Measurements from ENCODE around the gene C17orf50. TPM values are rescaled to one million over a fixed set of nuclear protein-coding genes. Genes with fewer than 3 reads are reported as not detected.
A peak's percentile ranks its signal among the peaks of the same experiment; 100 is the strongest.

C17orf50 gene
- polyA plus RNA-seq, 1 donor (not counting 4 experiments of a cell fraction or from before 2014, with no cell fraction given) = not detected

DNA sequence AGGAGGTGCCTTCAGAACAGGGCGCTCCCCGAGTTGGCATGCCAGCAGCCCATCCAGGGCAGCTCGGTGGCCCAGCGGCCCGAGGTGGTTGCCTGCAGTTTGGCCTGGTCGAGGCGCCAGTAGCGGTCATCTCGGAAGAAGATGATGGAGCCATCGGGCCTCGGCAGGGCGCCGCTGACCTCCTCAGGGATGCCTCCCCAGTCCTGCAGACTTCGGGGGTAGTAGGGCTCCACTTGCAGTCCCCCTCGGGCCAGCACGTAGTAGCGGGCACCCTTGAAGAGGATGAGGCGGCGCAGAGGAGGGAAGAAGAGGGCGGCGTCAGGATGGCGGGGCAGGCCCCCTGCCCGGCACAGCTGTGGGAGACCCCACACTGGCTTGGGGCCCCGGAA is 5.8 kb downstream of the C17orf50 start:
- H3K9me1 ChIP-seq (ENCODE audit: control insufficient read depth, extremely low read depth, insufficient read depth, low read length) = no peaks in the 10 kb centered on the region
- no peaks in the 10 kb centered on the region for H3K79me2 ChIP-seq (ENCODE audit: control insufficient read depth, insufficient read depth, low read length)
- H3K9ac ChIP-seq (ENCODE audit: control insufficient read depth, extremely low read depth, insufficient read depth, low read length) = no peak overlapping the region
- H3K4me3 ChIP-seq (ENCODE audit: control insufficient read depth in 2 of 3, extremely low read depth in 1 of 3, insufficient read depth in 2 of 3, low read depth in 1 of 3, low read length in 3 of 3) = no peak overlapping the region
- H3K9me3 ChIP-seq (ENCODE audit: control insufficient read depth, low read depth, low read length) = no peaks in the 10 kb centered on the region
- H3K4me2 ChIP-seq (ENCODE audit: control insufficient read depth, extremely low read depth, insufficient read depth, low read depth, low read length) = no peak overlapping the region
- no peak overlapping the region for H2AFZ ChIP-seq (ENCODE audit: control insufficient read depth, low read length)
- dilution Hi-C loops (cut with MboI; ENCODE audit: extremely low pct_ligation_motif_present, low sequenced_read_pairs) = no loop called here
- no peaks in the 10 kb centered on the region for H4K20me1 ChIP-seq (ENCODE audit: control insufficient read depth, extremely low read depth, insufficient read depth, low read length)
- DNase-seq (ENCODE audit: low read depth, low spot score) (no peak), FAIRE-seq (no peak)
- no peaks in the 10 kb centered on the region for H3K36me3 ChIP-seq (ENCODE audit: control insufficient read depth in 2 of 2, extremely low read depth in 1 of 2, insufficient read depth in 2 of 2, low read length in 2 of 2)
- H3K27ac ChIP-seq (ENCODE audit: control insufficient read depth, insufficient read depth, low read length) = no peak overlapping the region
- H3K4me1 ChIP-seq (ENCODE audit: control insufficient read depth, extremely low read depth, insufficient read depth, low read length) = peaks cover 6% of the 10 kb centered on the region
- no peak for TF ChIP-seq EZH2 (IDR thresholded peaks at IDR 0.05; ENCODE audit: low read length)
- TF ChIP-seq, protein P1, sequence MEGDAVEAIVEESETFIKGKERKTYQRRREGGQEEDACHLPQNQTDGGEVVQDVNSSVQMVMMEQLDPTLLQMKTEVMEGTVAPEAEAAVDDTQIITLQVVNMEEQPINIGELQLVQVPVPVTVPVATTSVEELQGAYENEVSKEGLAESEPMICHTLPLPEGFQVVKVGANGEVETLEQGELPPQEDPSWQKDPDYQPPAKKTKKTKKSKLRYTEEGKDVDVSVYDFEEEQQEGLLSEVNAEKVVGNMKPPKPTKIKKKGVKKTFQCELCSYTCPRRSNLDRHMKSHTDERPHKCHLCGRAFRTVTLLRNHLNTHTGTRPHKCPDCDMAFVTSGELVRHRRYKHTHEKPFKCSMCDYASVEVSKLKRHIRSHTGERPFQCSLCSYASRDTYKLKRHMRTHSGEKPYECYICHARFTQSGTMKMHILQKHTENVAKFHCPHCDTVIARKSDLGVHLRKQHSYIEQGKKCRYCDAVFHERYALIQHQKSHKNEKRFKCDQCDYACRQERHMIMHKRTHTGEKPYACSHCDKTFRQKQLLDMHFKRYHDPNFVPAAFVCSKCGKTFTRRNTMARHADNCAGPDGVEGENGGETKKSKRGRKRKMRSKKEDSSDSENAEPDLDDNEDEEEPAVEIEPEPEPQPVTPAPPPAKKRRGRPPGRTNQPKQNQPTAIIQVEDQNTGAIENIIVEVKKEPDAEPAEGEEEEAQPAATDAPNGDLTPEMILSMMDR (optimal IDR thresholded peaks at IDR 0.05 in 1 of 3, IDR thresholded peaks at IDR 0.05 in 1 of 3, conservative IDR thresholded peaks at IDR 0.05 in 1 of 3; ENCODE audit: extremely low read depth in 1 of 3, insufficient read depth in 2 of 3, low read length in 3 of 3) = no peak
- H3K27me3 ChIP-seq (ENCODE audit: control insufficient read depth, extremely low read depth, insufficient read depth, low read length) = no peaks in the 10 kb centered on the region

DNA sequence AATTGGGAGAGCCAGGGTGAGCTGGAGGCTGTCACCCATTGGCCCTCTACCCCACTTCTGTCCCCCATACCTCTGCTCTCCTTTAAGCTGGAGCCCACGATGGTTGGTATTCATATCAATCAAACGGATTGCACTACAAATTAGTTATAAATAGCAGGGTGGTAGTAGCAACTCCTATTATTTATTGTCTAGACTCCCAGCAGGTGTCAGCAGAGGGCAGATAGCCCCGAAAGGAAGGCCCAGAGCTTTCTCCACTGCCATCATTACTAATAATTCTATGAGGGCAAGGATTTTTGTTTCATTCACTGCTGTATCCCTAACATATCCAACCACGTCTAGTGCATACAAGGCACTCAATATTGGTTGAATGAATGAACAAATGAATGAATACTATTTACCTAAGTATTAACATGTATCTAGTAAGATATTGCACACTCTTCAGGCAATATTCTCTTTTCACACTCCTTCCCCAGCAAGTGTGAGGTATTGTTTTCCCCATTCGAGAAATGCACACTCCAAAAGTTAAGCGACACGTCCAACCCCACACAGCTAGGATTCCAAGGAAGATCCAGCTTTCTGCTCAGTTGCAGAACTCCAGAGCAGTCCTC is 6.3 kb downstream of the C17orf50 start:
- H3K27me3 ChIP-seq (ENCODE audit: control insufficient read depth, extremely low read depth, insufficient read depth, low read length) = no peaks in the 10 kb centered on the region
- H3K79me2 ChIP-seq (ENCODE audit: control insufficient read depth, insufficient read depth, low read length) = no peaks in the 10 kb centered on the region
- H3K9me1 ChIP-seq (ENCODE audit: control insufficient read depth, extremely low read depth, insufficient read depth, low read length) = no peaks in the 10 kb centered on the region
- TF ChIP-seq, protein P1 (optimal IDR thresholded peaks at IDR 0.05 in 1 of 3, IDR thresholded peaks at IDR 0.05 in 1 of 3, conservative IDR thresholded peaks at IDR 0.05 in 1 of 3; ENCODE audit: extremely low read depth in 1 of 3, insufficient read depth in 2 of 3, low read length in 3 of 3) = peak; percentile 53 to 67 (median 63)
- no peak for TF ChIP-seq EZH2 (IDR thresholded peaks at IDR 0.05; ENCODE audit: low read length)
- H2AFZ ChIP-seq (ENCODE audit: control insufficient read depth, low read length) = no peak overlapping the region
- H3K4me3 ChIP-seq (ENCODE audit: control insufficient read depth in 2 of 3, extremely low read depth in 1 of 3, insufficient read depth in 2 of 3, low read depth in 1 of 3, low read length in 3 of 3) = no peak overlapping the region
- no peaks in the 10 kb centered on the region for H3K36me3 ChIP-seq (ENCODE audit: control insufficient read depth in 2 of 2, extremely low read depth in 1 of 2, insufficient read depth in 2 of 2, low read length in 2 of 2)
- no peak overlapping the region for H3K4me2 ChIP-seq (ENCODE audit: control insufficient read depth, extremely low read depth, insufficient read depth, low read depth, low read length)
- dilution Hi-C loops (cut with MboI; ENCODE audit: extremely low pct_ligation_motif_present, low sequenced_read_pairs) = no loop called here
- no peak overlapping the region for H3K9ac ChIP-seq (ENCODE audit: control insufficient read depth, extremely low read depth, insufficient read depth, low read length)
- peaks cover 6% of the 10 kb centered on the region for H3K4me1 ChIP-seq (ENCODE audit: control insufficient read depth, extremely low read depth, insufficient read depth, low read length)
- FAIRE-seq = no peak
- no peak for DNase-seq (ENCODE audit: low read depth, low spot score)
- no peaks in the 10 kb centered on the region for H3K9me3 ChIP-seq (ENCODE audit: control insufficient read depth, low read depth, low read length)
- H3K27ac ChIP-seq (ENCODE audit: control insufficient read depth, insufficient read depth, low read length) = no peak overlapping the region
- H4K20me1 ChIP-seq (ENCODE audit: control insufficient read depth, extremely low read depth, insufficient read depth, low read length) = no peaks in the 10 kb centered on the region
